ENCODE results near the gene TTLL9. TPM values are rescaled to one million over a fixed set of nuclear protein-coding genes. Genes with fewer than 3 reads are reported as not detected.
A peak's percentile ranks its signal among the peaks of the same experiment; 100 is the strongest.
"Not testable (repeated sequence)": the region's sequence is repeated elsewhere in the genome, so short reads cannot be mapped to it uniquely, and the experiment has no call there.

The TTLL9 gene, protein sequence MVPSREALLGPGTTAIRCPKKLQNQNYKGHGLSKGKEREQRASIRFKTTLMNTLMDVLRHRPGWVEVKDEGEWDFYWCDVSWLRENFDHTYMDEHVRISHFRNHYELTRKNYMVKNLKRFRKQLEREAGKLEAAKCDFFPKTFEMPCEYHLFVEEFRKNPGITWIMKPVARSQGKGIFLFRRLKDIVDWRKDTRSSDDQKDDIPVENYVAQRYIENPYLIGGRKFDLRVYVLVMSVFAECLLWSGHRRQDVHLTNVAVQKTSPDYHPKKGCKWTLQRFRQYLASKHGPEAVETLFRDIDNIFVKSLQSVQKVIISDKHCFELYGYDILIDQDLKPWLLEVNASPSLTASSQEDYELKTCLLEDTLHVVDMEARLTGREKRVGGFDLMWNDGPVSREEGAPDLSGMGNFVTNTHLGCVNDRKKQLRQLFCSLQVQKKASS
- total RNA-seq, result 7.1 TPM

DNA sequence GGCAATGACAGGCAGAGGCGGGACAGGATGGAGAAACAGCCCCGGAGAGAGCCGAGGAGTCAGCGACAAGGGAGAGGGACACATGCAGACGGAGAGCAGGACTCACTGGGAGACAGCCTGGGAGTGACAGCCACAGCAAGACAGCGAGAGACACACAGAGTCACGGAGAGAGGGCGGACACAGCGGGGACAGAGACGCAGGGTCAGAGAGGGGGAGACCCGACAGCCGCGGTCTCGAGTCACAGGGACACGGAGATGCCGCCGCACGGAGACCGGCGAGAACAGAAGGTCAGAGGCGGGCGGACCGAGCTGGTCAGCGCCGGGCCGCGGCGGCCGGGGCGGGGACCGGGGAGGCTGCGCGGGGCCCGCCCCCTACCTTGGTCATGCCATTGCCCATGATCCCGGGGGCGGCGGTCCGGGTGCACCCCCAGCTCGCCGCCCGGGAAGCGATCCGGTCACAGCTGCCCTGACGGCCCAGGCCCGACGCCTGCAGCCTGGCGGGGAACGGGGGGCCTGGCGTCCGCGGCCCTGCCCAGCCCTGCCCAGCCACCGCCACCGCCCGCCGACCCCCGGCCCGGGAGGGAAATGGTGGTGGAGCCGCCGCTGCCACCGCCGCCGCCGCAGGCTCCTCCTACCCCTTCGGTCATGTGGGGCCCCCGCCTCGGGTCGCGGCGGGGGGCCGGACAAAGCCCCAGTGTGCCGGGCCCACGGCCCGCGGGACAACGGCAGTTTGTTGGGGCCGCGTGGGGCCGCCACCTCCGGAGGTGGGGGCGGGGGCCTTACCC, at the start of gene TTLL9, which contains the start of gene DUSP15:
Gene TTLL9 (plus strand): TSS at position 693 of the 784 bp plus-strand sequence. CDS start 493 bp downstream, outside the sequence.
Gene DUSP15 (minus strand): TSS at position 586 of the 784 bp plus-strand sequence. CDS start 190 bp downstream, at position 396.
- DNase-seq (ENCODE audit: low spot score) (peak; percentile 74), ATAC-seq (peak; percentile 86)
- intact Hi-C loops (cut with DNase I), result no loop called here

DNA sequence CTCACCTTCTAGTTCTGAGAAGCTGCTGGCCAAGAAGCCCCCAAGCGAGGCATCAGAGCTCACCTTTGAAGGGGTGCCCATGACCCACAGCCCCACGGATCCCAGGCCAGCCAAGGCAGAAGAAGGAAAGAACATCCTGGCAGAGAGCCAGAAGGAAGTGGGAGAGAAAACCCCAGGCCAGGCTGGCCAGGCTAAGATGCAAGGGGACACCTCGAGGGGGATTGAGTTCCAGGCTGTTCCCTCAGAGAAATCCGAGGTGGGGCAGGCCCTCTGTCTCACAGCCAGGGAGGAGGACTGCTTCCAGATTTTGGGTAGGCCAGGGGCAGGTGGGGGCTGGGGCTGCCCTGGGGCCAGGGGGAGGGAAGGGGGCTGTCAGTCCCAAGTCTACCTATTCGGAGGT, 49.0 kb upstream of the TTLL9 start:
- DNase-seq (ENCODE audit: low spot score), result peak; percentile 51
- intact Hi-C loops (cut with DNase I), result no loop called here
- no peak for ATAC-seq

DNA sequence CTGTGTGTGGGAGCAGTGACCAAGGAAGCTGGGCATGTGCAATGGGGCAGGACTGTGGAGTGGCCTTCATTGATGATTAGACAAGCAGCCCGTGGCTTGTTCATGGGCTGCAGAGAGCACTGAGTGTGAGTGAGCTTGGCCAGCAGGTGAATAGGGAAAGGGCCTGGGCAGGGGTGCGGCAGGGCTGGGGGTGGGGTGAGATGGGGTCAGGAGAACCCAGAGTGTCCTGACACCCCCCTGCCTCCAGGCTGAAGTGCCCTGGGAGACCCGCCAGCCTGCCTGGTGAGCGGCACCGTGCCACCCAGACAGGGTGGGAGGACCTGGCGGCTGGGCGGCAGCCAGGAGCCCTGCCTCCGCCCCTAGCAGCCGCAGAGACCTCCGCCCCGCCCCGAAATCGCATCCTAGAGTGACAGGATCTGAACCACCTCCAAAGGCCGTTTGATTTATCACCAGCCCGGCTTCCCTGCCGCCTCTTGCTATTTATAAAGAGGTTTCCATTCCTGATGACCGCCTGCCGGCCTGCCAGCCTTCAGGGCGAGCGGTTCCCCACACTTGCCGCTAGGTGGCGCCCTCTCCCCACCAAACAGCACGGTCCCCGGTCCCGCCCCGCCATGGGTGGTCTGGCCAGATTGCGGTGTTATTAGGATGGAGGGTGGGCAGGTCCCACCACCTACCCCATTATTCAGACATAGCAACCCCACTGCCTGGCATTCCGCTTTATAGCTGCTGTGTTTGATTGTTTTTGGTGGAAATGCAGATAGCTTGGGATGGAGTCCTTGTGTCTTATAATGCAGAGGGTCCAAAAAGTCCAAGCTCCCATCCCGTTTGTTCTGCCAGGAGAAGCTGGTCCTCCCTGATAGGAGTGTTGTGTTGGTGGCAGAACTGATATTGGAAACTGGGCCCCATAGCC, 47.8 kb upstream of the TTLL9 start:
- ATAC-seq, result peak; percentile 94
- intact Hi-C loops (cut with DNase I), result no loop called here
- peak; percentile 89 for DNase-seq (ENCODE audit: low spot score)

DNA sequence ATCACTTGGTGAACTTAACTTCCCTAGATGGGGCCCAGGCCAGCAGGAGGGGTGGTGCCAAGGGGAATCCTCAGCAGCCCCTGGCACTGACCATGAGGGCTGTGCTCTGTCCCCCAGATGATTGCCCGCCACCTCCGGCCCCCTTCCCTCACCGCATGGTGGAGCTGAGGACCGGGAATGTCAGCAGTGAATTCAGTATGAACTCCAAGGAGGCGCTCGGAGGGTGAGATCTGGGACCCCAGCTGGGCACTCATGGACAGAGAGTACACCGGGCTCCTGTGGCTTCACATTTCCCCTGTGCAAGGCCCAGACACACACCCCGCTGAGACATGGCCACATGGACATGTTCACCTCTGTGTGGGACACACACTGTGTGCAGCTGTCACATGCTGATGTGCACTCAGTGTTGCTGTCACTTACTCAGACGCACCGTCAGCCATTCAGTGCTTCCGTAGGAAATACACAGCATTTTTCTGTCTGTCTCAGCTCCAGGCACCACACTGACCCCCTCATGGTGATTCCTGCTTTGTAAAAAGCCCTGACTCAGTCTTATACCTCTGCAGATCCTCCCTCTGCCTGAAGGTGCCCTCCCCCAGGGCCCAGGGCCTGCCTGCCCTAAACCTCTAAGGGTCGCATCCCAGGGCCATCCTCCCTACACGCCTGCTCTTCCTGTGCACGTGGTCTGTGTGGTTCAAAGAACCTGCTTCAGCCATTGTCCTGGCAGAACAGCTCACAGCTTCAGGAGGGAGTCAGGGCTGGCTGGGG, 46.9 kb upstream of the TTLL9 start:
- intact Hi-C loops (cut with DNase I), result no loop called here
- ATAC-seq, result peak; percentile 44
- no peak for DNase-seq (ENCODE audit: low spot score)

DNA sequence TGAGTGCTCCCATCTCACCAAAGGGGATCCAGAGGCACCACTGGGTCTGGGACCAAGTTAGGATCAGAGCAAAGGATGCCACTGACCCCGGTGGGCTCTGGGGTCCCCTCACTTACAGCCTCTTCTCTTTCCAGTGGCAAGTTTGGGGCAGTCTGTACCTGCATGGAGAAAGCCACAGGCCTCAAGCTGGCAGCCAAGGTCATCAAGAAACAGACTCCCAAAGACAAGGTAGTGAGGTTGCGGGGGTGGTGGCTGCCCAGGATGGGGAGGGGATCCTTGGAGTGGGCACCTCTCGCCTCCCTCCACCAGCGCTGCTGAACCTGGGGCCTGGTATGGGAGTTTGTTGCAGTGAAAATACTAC, 46.3 kb upstream of the TTLL9 start:
- DNase-seq (ENCODE audit: low spot score) (no peak), ATAC-seq (no peak)
- intact Hi-C loops (cut with DNase I), result no loop called here

DNA sequence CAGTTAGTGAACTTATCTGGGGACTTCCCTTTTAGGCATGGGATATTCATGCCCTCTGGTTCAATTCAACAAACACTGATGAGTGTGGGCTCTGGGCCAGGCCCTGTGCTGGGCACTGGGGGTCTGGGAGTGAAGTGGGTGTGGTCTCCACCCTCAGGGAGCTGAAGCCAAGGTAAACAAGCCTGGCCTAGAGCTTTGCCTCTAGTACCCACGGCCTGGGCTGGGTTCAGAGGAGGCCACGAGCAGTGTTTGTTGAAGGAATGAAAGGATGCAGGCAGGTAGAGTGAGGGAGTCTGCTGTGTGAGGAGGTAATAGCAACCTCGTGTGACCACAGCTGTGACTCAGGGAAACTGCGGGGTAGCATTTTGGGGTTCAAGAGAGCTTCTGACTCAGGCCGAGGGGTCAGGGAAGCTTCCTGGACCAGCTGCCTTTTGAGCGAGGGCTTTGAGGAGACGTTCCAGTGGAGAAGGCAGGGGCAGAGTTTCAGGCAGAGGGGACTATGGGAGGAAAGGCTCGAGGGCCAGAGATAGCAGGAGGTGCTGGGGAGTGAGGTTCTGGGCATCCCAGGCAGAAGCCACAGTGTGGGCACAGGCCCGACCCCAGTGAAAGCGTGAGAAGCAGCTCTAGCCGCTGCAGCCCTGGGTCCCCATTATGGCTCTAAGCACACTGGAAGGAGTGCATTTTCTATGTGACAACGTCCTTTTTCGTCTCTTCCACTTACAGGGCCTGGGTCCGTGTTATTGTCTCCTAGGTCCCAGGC, 45.7 kb upstream of the TTLL9 start:
- intact Hi-C loops (cut with DNase I), result no loop called here
- ATAC-seq, result no peak
- DNase-seq (ENCODE audit: low spot score), result peak; percentile 33

DNA sequence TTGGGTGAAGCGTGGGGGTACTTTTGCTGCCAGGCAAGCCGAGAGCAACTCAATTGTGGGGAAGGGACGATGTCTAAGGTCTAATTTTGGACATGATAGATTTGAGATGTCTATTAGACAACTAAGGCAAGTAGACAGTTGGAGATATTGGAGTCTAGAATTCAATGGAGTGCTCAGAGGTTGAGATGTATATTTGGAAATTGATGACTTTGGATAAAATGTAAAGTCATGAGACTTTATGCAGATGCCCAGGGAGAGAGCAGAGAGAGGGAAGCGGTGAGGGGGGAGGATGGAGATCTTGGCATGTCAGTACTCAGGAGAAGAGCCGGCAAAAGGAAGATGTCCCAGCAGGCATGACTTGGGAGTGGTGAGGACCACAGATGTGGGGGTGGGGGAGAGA, 44.4 kb upstream of the TTLL9 start:
- intact Hi-C loops (cut with DNase I), result no loop called here
- DNase-seq (ENCODE audit: low spot score) (no peak), ATAC-seq (no peak)

DNA sequence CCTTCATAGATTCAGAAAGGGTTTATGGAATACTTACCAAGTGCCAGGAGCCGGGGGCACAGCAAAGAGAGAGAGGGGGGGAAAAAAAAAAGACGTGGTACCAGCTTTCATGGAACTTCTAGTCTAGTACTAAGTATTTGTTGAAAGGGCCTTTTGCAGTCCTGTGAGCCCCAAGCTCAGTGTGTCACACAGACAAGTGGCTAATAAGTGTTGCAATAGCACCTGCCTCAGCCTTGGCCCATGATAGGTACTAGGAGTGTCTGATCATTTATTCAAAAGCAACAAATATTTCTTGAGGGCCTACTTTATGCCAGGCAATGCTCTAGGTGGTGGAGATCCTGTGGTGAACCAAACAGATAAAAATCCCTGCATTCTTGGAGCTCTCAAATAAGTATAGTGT, 43.4 kb upstream of the TTLL9 start:
- intact Hi-C loops (cut with DNase I), result no loop called here
- ATAC-seq (no peak), DNase-seq (ENCODE audit: low spot score) (no peak)

DNA sequence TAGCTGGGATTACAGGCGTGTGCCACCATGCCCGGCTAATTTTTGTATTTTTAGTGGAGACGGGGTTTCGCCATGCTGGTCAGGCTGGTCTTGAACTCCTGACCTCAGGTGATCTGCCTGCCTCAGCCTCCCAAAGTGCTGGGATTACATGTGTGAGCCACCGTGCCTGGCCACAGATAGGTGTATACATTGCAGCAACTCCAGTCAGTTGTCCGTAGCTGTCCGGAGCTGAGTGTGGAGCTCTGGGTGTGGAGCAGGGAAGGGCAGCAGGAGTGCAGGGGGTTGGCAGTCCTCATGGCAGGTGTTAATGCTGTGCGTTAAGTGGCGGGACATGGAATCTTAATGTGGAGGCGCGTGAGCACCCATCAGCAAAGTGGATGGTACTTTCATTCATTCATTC, 42.4 kb upstream of the TTLL9 start:
- ATAC-seq; DNase-seq (ENCODE audit: low spot score); intact Hi-C loops (cut with DNase I): not testable (repeated sequence)

DNA sequence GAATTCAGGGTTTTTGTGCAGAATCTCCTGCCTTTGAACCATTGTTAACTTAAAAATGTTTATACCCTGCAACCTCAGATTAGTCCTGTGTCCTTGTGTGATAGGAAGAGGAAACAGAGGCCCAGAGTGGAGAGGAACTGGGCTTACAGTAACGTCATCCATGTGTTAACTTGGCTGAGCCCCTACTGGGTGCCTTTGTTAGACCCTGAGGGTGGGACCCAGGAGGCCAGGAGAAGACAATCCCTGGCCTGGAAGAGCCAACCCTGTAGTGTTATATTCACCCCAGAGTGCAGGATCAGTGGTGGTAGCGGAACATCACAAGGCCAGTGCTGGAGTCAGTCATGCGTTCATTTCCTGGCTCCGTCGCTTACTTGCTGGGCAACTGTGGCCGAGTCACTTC, 40.7 kb upstream of the TTLL9 start:
- no peak for DNase-seq (ENCODE audit: low spot score)
- ATAC-seq, result no peak
- intact Hi-C loops (cut with DNase I), result no loop called here

DNA sequence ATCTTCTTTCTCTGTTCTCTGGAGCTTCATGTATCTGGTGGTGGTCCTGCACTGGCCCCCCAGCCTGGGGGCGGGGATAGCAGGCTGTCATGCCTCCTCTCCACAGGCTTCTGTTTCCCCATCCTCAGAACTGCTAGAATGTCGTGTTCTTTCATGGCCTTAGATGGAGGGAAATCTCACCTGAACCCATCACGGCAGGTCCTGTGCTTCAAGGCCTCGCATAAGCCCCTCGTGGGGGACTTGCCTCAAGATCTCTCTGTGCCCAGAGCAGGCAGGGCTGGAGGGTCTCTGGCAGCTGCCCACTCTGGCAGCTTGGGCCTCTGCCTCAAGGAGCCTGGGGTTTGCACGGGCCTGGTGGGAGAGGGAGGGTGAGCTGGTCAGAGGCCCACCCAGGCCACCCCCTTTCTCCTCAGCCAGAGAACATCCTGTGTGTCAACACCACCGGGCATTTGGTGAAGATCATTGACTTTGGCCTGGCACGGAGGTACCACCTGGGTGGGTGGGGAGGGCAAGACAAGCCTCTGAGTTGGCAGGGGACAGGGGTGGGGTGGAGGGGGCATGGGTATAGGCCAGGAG, 39.9 kb upstream of the TTLL9 start:
- ATAC-seq (no peak), DNase-seq (ENCODE audit: low spot score) (no peak)
- intact Hi-C loops (cut with DNase I), result no loop called here

DNA sequence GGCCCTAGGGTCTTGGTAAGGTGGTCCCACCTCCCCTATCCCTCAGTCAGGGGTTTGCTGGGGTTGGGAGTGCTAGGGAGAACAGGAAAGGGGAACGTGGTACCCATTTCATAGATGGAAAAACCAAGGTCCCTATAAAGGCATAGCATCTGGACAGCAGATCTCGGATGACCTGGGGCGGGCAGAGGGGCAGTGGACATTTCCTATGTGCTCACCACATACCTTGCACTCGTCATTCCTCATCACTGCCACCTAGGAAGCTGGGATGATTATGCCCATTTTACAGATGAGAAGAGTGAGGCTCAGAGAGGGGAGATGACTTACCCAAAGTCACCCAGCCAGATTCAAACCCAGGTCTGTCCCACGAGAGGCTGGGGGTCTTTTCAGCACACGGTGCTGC, 39.2 kb upstream of the TTLL9 start:
- ATAC-seq (no peak), DNase-seq (ENCODE audit: low spot score) (no peak)
- intact Hi-C loops (cut with DNase I), result no loop called here

DNA sequence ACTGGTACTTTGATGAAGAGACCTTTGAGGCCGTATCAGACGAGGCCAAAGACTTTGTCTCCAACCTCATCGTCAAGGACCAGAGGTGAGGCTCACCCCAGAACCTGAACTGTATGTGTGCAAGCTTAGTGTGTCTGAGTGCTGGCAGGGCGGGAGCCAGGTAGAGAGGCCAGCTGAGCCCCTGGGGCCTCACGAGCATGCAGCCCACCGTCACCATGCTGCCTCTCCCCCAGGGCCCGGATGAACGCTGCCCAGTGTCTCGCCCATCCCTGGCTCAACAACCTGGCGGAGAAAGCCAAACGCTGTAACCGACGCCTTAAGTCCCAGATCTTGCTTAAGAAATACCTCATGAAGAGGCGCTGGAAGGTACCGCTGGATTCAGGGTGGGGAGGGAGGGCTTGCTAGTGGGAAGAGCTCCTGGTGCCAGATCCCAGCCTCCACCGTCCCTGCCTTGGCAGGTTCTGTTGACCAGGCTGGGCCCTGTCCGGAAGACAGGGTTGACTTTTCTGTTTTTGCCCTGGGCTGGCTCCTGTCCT, 38.6 kb upstream of the TTLL9 start:
- no peak for ATAC-seq
- intact Hi-C loops (cut with DNase I), result no loop called here
- no peak for DNase-seq (ENCODE audit: low spot score)

DNA sequence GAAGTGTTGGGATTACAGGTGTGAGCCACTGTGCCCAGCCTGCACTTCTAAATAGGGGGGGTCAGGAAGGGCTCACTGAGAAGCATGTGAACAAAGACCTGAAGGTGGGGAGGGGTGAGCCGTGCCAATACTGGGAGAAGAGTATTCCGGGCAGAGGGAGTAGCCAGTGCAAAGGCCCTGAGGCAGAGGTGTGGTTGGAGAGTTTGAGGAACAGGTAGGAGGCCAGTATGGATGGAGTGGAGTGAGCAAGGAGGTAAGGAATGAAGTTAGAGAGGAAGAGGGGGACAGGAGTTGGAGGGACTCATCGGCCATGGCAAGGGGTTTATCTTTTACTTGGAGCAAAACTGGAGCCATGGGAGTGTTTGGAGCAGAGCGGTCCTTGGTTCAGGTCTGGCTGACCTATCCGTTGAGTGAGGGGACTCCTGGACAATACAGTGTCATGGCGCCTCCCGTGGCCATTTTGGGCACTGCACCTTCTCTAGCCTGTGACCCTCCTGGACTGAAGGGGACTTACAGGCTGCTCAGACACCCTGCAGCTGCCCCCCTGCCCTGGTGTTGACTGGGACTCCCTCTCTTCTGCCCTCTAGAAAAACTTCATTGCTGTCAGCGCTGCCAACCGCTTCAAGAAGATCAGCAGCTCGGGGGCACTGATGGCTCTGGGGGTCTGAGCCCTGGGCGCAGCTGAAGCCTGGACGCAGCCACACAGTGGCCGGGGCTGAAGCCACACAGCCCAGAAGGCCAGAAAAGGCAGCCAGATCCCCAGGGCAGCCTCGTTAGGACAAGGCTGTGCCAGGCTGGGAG, 37.1 kb upstream of the TTLL9 start:
- DNase-seq (ENCODE audit: low spot score) (peak; percentile 84), ATAC-seq (peak; percentile 47)
- intact Hi-C loops (cut with DNase I), result no loop called here

DNA sequence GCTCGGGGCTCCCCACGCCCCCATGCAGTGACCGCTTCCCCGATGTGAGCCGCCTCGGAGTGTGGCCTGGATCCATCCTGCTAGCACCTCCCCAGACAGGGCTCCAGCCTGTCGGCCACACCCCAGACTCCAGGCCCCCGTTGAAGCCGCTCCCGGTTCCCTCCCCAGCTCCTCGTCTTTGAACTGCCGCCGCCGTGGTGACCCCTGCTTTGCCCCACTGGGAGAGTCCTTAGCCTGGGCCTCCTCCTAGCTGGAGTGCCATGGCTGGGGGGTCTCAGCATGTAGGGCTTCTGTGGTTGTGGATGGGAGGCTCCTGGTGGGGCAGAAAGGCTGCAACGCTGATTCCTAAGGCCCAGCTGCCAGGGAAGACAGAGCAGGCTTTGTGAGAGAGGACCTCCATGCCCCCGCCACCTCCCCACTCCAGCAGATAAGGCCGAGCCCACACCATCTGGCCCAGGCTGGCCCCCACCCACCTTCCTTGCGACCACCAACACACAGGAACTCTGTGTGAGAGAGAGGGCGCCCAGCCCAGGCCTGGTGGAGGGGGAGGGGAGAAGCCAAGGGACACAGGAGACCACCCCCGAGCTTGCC, 36.4 kb upstream of the TTLL9 start:
- intact Hi-C loops (cut with DNase I), result no loop called here
- ATAC-seq (peak; percentile 48), DNase-seq (ENCODE audit: low spot score) (no peak)

DNA sequence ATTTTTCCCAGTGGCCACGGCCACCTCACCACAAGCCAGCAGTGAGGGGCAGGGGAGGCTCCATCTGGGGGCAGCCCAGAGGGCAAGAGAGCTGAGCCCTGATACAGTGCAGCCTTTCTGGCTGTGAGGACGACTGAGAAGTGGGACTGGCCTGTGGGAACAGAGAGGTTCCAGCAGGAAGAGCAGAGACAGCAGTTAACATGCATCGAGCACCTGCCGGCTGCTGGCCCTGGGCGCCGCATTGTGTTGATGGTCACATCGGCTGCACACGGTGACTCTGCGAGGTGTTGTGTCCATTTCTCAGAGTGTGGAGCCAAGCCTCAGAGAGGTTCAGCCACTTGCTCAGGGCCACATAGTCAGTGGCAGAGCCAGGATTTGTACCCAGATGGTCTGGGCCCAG, 34.9 kb upstream of the TTLL9 start:
- ATAC-seq (no peak), DNase-seq (ENCODE audit: low spot score) (no peak)
- intact Hi-C loops (cut with DNase I), result no loop called here

All from sciatic nerve (tissue), 2 donors.